KBM-7 (cell line): ENCODE data around the gene METTL2B.
"Not testable (repeated sequence)": the region's sequence is repeated elsewhere in the genome, so short reads cannot be mapped to it uniquely, and the experiment has no call there.

Source experiments
- DNase-seq: peaks from one replicate; pipeline ENCODE4 v3.0.0-alpha.2; 2015
- in situ Hi-C: fragments of 300-500 bp; cut with MboI; formaldehyde crosslinking; loops from 2 replicates; pipeline ENCODE4 v1.14.3; 2020; ENCODE audit warnings: low sequenced_read_pairs, low pct_unique_long_range_greater_than_20kb, mixed read lengths

The METTL2B gene

GRCh38 chr7:128453836-128454804, 22.4 kb upstream of the METTL2B start:
- in situ Hi-C loops: no loop called here
- DNase-seq: no peak

- in situ Hi-C loops: no loop called here
- no peak for DNase-seq
Observed at GRCh38 chr7:128454808-128455542, 21.6 kb upstream of the METTL2B start.

GRCh38 chr7:128455543-128456254, 20.8 kb upstream of the METTL2B start, which contains the start of gene HILPDA:
Gene HILPDA, plus strand, starts transcription at chr7:128455878. Its CDS starts 1,391 bp downstream, at chr7:128457269.
- in situ Hi-C loops: no loop called here
- peak; percentile 95 for DNase-seq

GRCh38 chr7:128456255-128456725, 20.3 kb upstream of the METTL2B start:
- in situ Hi-C loops: no loop called here
- DNase-seq: peak; percentile 50

GRCh38 chr7:128457385-128457784, 19.2 kb upstream of the METTL2B start:
- in situ Hi-C loops, DNase-seq: not testable (repeated sequence)

- in situ Hi-C loops: no loop called here
- no peak for DNase-seq
Observed at GRCh38 chr7:128458956-128459355, 17.6 kb upstream of the METTL2B start.

- DNase-seq: peak; percentile 87
- in situ Hi-C loops: no loop called here
Observed at GRCh38 chr7:128459394-128459878, 17.1 kb upstream of the METTL2B start.

- DNase-seq: no peak
- in situ Hi-C loops: no loop called here
Observed at GRCh38 chr7:128462460-128462859, 14.1 kb upstream of the METTL2B start.

GRCh38 chr7:128463345-128463744, 13.2 kb upstream of the METTL2B start:
- in situ Hi-C loops, DNase-seq: not testable (repeated sequence)

- in situ Hi-C loops, DNase-seq: not testable (repeated sequence)
Observed at GRCh38 chr7:128463933-128464332, 12.6 kb upstream of the METTL2B start.

GRCh38 chr7:128466871-128467270, 9.7 kb upstream of the METTL2B start:
- in situ Hi-C loops, DNase-seq: not testable (repeated sequence)

- DNase-seq, in situ Hi-C loops: not testable (repeated sequence)
Observed at GRCh38 chr7:128477336-128477690, 765 bp downstream of the METTL2B start.

GRCh38 chr7:128479082-128479481, 2.5 kb downstream of the METTL2B start:
- DNase-seq, in situ Hi-C loops: not testable (repeated sequence)

- in situ Hi-C loops, DNase-seq: not testable (repeated sequence)
Observed at GRCh38 chr7:128488134-128488533, 11.6 kb downstream of the METTL2B start.

- in situ Hi-C loops: no loop called here
- no peak for DNase-seq
Observed at GRCh38 chr7:128497405-128497804, 20.9 kb downstream of the METTL2B start.

- DNase-seq, in situ Hi-C loops: not testable (repeated sequence)
Observed at GRCh38 chr7:128505416-128505815, 28.9 kb downstream of the METTL2B start.

GRCh38 chr7:128506819-128507218, 30.3 kb downstream of the METTL2B start:
- DNase-seq, in situ Hi-C loops: not testable (repeated sequence)

GRCh38 chr7:128507321-128507993, 30.9 kb downstream of the METTL2B start:
- DNase-seq, in situ Hi-C loops: not testable (repeated sequence)
